Mesendoderm (in vitro differentiated cells): ENCODE results near the gene SBNO2.
"Not testable (repeated sequence)": the region's sequence is repeated elsewhere in the genome, so short reads cannot be mapped to it uniquely, and the experiment has no call there.

Experiments used
- DNase-seq: peaks from one replicate; pipeline ENCODE4 v3.0.0; 2013
- H2AK5ac ChIP-seq: 2 replicates; pipeline ENCODE4 v1.6.1; 2013; ENCODE audit warnings: low read length, inconsistent platforms
- H2BK120ac ChIP-seq: 2 replicates; pipeline ENCODE4 v1.6.1; 2013; ENCODE audit warnings: low read depth, mild to moderate bottlenecking, low read length, moderate library complexity, mixed read lengths
- H2BK15ac ChIP-seq: replicated peaks from 2 replicates; pipeline ENCODE4 v1.6.1; 2013; ENCODE audit warnings: low read depth, mild to moderate bottlenecking, moderate library complexity
- H2BK5ac ChIP-seq: 2 replicates; pipeline ENCODE4 v1.6.1; 2013; ENCODE audit warnings: low read length, inconsistent platforms
- H3K18ac ChIP-seq: 2 replicates; pipeline ENCODE4 v1.6.1; 2013; ENCODE audit warnings: mild to moderate bottlenecking, low read length, mixed read lengths
- H3K23ac ChIP-seq: one replicate; pipeline ENCODE4 v1.6.1; 2013; ENCODE audit warnings: low read length
- H3K27ac ChIP-seq: 2 replicates; pipeline ENCODE4 v1.5.1; 2013; ENCODE audit warnings: low read depth, mild to moderate bottlenecking, inconsistent platforms, low read length, moderate library complexity
- H3K27me3 ChIP-seq: 2 replicates; pipeline ENCODE4 v1.6.1; 2013; ENCODE audit warnings: low read length, control low read depth, mild to moderate bottlenecking, inconsistent platforms; ENCODE audit not compliant: insufficient read depth, poor library complexity
- H3K36me3 ChIP-seq: 2 replicates; pipeline ENCODE4 v1.6.1; 2013; ENCODE audit warnings: low read length, inconsistent platforms; ENCODE audit not compliant: control insufficient read depth, insufficient read depth
- H3K4ac ChIP-seq: one replicate; pipeline ENCODE4 v1.6.1; 2013; ENCODE audit warnings: low read depth, mild to moderate bottlenecking, low read length, moderate library complexity
- H3K4me1 ChIP-seq: 2 replicates; pipeline ENCODE4 v1.6.1; 2013; ENCODE audit warnings: low read depth, low read length, inconsistent platforms; ENCODE audit not compliant: control insufficient read depth
- H3K4me2 ChIP-seq: 2 replicates; pipeline ENCODE4 v1.6.1; 2013; ENCODE audit warnings: low read length
- H3K4me3 ChIP-seq: 2 replicates; pipeline ENCODE4 v1.5.1; 2013; ENCODE audit warnings: mild to moderate bottlenecking, low read length
- H3K56ac ChIP-seq: one replicate; pipeline ENCODE4 v1.6.1; 2013; ENCODE audit warnings: low read length
- H3K79me1 ChIP-seq: 2 replicates; pipeline ENCODE4 v1.6.1; 2013; ENCODE audit warnings: low read length, inconsistent platforms
- H3K79me2 ChIP-seq: 2 replicates; pipeline ENCODE4 v1.6.1; 2013; ENCODE audit warnings: mild to moderate bottlenecking, low read length; ENCODE audit not compliant: control insufficient read depth, insufficient read depth
- H3K9ac ChIP-seq: 2 replicates; pipeline ENCODE4 v1.6.1; 2013; ENCODE audit warnings: low read length, inconsistent platforms
- H4K5ac ChIP-seq: one replicate; pipeline ENCODE4 v1.6.1; 2013; ENCODE audit warnings: low read length
- H4K8ac ChIP-seq: one replicate; pipeline ENCODE4 v1.6.1; 2013; ENCODE audit warnings: low read depth, mild to moderate bottlenecking, control low read depth, low read length, moderate library complexity
- WGBS: extraction: QIAGEN DNeasy Blood & Tissue Kit; methylation state at CpG from one replicate; pipeline ENCODE4 v1.1.7; 2013; ENCODE audit warnings: low lambda C conversion rate, missing lambda C conversion rate; ENCODE audit not compliant: insufficient coverage; ENCODE audit errors: extremely low coverage; 5-methylcytosine and 5-hydroxymethylcytosine counted together

The SBNO2 gene

GRCh38 chr19:1200614-1201013 is 26.5 kb upstream of the SBNO2 start:
- WGBS: no CpG with 5 or more reads among the region's 4 CpGs

DNA sequence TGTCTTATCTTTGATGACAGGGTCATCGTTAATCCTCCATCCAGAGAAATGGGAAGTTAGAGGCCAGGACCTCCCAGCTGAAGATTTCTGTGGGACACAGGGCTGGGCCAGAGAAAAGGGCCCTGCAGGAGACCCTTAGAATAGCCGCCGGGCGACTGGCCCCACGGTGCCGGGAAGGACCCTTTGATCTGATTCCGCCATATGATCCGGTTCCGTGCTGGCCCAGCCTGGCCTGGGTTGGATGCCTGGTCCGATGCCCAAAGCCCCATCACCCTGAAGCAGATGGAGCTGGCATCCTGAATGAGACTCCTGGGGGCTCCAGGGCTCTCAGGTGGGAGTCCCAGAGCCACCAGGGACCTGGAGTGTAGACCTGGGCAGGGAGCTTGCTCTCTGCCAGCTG is 25.5 kb upstream of the SBNO2 start:
- no peak for DNase-seq
- H2AK5ac ChIP-seq: no peak overlapping the region
- no CpG with 5 or more reads among the region's 10 CpGs for whole genome bisulfite sequencing
- no peak overlapping the region for H2BK120ac ChIP-seq
- H2BK15ac ChIP-seq: no peak overlapping the region
- H3K27ac ChIP-seq: no peak overlapping the region
- H3K4ac ChIP-seq: no peak overlapping the region
- H4K5ac ChIP-seq: no peak overlapping the region
- no peak overlapping the region for H3K4me3 ChIP-seq
- H3K4me1 ChIP-seq: no peaks in the 10 kb centered on the region
- H4K8ac ChIP-seq: no peak overlapping the region
- no peak overlapping the region for H3K18ac ChIP-seq
- H3K79me2 ChIP-seq: no peaks in the 10 kb centered on the region
- no peak overlapping the region for H3K56ac ChIP-seq
- no peak overlapping the region for H3K4me2 ChIP-seq
- H3K27me3 ChIP-seq: no peaks in the 10 kb centered on the region
- no peak overlapping the region for H3K9ac ChIP-seq
- H3K23ac ChIP-seq: no peak overlapping the region
- no peaks in the 10 kb centered on the region for H3K36me3 ChIP-seq
- H3K79me1 ChIP-seq: no peaks in the 10 kb centered on the region
- H2BK5ac ChIP-seq: no peak overlapping the region

More at GRCh38 chr19:1200614-1201013, 26.5 kb upstream of the SBNO2 start:
- DNase-seq, H3K27me3 ChIP-seq, H2BK5ac ChIP-seq, H4K5ac ChIP-seq, H3K18ac ChIP-seq, H3K9ac ChIP-seq, H3K27ac ChIP-seq, H3K4me1 ChIP-seq, H2AK5ac ChIP-seq, H3K4ac ChIP-seq, H2BK120ac ChIP-seq, H3K79me2 ChIP-seq, H3K79me1 ChIP-seq, H3K56ac ChIP-seq, H2BK15ac ChIP-seq, H3K4me2 ChIP-seq, H3K23ac ChIP-seq, H3K36me3 ChIP-seq, H3K4me3 ChIP-seq, H4K8ac ChIP-seq: not testable (repeated sequence)

DNA sequence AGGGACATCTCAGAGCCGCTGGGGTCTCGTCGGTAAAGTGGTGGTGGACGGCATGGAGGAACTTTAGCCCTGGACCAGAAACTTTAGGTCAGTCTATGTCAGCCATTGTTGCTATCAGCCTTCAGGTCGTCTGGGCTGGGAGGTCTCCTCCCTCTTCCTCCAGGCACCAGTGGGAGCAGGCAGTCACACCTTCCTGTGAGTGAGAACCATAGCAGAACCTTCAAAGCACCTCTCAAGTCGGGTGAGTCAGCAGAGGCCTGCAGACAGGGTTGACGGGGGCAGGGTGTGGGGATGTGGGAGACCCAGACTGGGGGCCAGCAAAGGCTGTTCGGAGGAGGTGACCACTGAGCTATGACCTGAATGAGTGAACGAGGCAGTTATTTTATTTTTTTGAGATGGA is 15.4 kb upstream of the SBNO2 start:
- peak overlapping the region; percentile 65 for H2AK5ac ChIP-seq
- peak overlapping the region; percentile 67 for H2BK5ac ChIP-seq
- H3K79me1 ChIP-seq: no peaks in the 10 kb centered on the region
- H3K36me3 ChIP-seq: no peaks in the 10 kb centered on the region
- peak overlapping the region; percentile 71 for H4K5ac ChIP-seq
- H3K56ac ChIP-seq: peak overlapping the region; percentile 85
- H2BK15ac ChIP-seq: no peak overlapping the region
- no peak overlapping the region for H3K23ac ChIP-seq
- H2BK120ac ChIP-seq: peak overlapping the region; percentile 32
- H3K4me1 ChIP-seq: no peaks in the 10 kb centered on the region
- no peaks in the 10 kb centered on the region for H3K27me3 ChIP-seq
- no CpG with 5 or more reads among the region's 9 CpGs for WGBS
- H3K9ac ChIP-seq: peak overlapping the region; percentile 9
- no peak overlapping the region for H3K4me3 ChIP-seq
- H3K4ac ChIP-seq: peak overlapping the region; percentile 84
- H3K4me2 ChIP-seq: no peak overlapping the region
- peak; percentile 89 for DNase-seq
- H3K18ac ChIP-seq: peak overlapping the region; percentile 33
- H3K27ac ChIP-seq: peak overlapping the region; percentile 80
- no peak overlapping the region for H4K8ac ChIP-seq
- H3K79me2 ChIP-seq: no peaks in the 10 kb centered on the region

DNA sequence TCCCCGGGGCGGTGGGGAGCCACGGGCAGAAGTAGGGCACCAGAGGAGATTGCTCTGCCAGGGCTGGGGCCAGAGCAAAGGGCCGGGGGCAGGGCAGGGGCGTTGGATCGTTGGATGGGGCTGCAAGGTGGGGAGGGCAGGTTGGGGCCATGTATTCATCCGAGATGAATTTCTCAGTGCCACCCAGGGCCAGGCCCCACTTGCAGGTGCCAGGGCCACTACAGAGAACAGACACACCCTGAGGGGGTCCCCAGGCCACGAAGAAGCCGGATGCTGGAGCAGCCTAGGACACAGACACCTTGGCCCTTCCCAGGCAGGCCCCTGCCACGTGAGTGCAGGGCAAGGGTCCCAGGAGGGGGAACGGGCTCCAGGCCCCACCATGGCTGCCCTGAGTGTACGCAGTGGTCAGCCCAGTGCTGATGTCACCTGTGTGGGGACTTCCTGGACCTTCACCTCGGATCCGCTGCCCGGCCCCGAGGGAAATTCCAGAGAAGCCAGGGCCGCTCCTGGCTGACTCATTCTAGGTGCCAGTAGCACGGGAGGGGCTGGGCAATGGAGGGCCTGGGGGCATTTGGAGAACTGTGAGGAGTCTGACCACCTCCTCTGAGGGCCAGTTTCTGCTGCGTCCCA is 9.6 kb upstream of the SBNO2 start:
- Histone ChIP-seq H4K8ac (no peak overlapping the region), H3K56ac (peak overlapping the region; percentile 49), H3K36me3 (no peaks in the 10 kb centered on the region), H3K4me1 (no peaks in the 10 kb centered on the region), H4K5ac (no peak overlapping the region), H3K4ac (peak overlapping the region; percentile 18), H2AK5ac (no peak overlapping the region), H2BK15ac (no peak overlapping the region), H3K27ac (peak overlapping the region; percentile 45), H3K23ac (no peak overlapping the region), H2BK120ac (no peak overlapping the region), H3K18ac (no peak overlapping the region), H3K27me3 (no peaks in the 10 kb centered on the region), H3K4me2 (no peak overlapping the region), H3K79me1 (no peaks in the 10 kb centered on the region), H3K4me3 (no peak overlapping the region), H3K9ac (no peak overlapping the region), H2BK5ac (no peak overlapping the region), H3K79me2 (no peaks in the 10 kb centered on the region)
- peak; percentile 92 for DNase-seq
- no CpG with 5 or more reads among the region's 19 CpGs for WGBS

DNA sequence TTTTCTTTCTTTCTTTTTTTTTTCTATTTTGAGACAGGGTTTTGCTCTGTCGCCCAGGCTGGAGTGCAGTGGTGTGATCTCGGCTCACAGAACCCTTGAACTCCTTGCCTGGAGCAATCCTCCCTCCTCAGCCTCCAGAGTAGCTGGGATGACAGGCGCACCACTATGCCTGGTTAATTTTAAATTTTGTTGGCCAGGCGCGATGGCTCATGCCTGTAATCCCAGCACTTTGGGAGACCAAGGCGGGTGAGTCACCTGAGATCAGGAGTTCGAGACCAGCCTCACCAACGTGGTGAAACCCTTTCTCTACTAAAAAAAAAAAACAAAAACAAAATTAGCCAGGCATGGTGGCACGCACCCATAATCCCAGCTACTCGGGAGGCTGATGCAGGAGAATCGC is 8.7 kb upstream of the SBNO2 start:
- Histone ChIP-seq H3K79me2 (no peaks in the 10 kb centered on the region), H2BK15ac (no peak overlapping the region), H3K4me2 (no peak overlapping the region), H4K5ac (no peak overlapping the region), H3K27me3 (no peaks in the 10 kb centered on the region), H3K36me3 (no peaks in the 10 kb centered on the region), H3K4me3 (no peak overlapping the region), H2AK5ac (no peak overlapping the region), H2BK5ac (no peak overlapping the region), H3K56ac (no peak overlapping the region), H3K79me1 (no peaks in the 10 kb centered on the region), H3K23ac (no peak overlapping the region), H4K8ac (no peak overlapping the region), H3K4ac (no peak overlapping the region), H3K18ac (no peak overlapping the region), H3K27ac (no peak overlapping the region), H3K4me1 (no peaks in the 10 kb centered on the region), H2BK120ac (no peak overlapping the region), H3K9ac (no peak overlapping the region)
- no CpG with 5 or more reads among the region's 11 CpGs for WGBS
- DNase-seq: no peak

GRCh38 chr19:1182068-1182467 is 8.0 kb upstream of the SBNO2 start:
- H4K8ac ChIP-seq: no peak overlapping the region
- H3K4me1 ChIP-seq: no peaks in the 10 kb centered on the region
- no peak for DNase-seq
- H3K4me2 ChIP-seq: no peak overlapping the region
- H3K4ac ChIP-seq: no peak overlapping the region
- peak overlapping the region; percentile 29 for H3K9ac ChIP-seq
- no peak overlapping the region for H2BK15ac ChIP-seq
- no peaks in the 10 kb centered on the region for H3K79me2 ChIP-seq
- H3K18ac ChIP-seq: no peak overlapping the region
- no peaks in the 10 kb centered on the region for H3K27me3 ChIP-seq
- H2BK120ac ChIP-seq: no peak overlapping the region
- H3K27ac ChIP-seq: no peak overlapping the region
- peak overlapping the region; percentile 45 for H2AK5ac ChIP-seq
- no CpG with 5 or more reads among the region's 10 CpGs for WGBS
- peak overlapping the region; percentile 71 for H3K56ac ChIP-seq
- no peaks in the 10 kb centered on the region for H3K79me1 ChIP-seq
- H4K5ac ChIP-seq: no peak overlapping the region
- no peak overlapping the region for H3K4me3 ChIP-seq
- H2BK5ac ChIP-seq: no peak overlapping the region
- no peaks in the 10 kb centered on the region for H3K36me3 ChIP-seq
- no peak overlapping the region for H3K23ac ChIP-seq
